HepG2 (cell line): ENCODE measurements around the gene ZNF865. TPM values are rescaled to one million over a fixed set of nuclear protein-coding genes. Genes with fewer than 3 reads are reported as not detected.

ENCODE experiments used
- ATAC-seq: fragments of 200-7000 bp; cut with Tn5 transposase; 3 replicates; pipeline ENCODE4 v1.9.1; 2020; ENCODE audit warnings: mild to moderate bottlenecking, moderate library complexity
- BruUV-seq: library from RNA; stranded (reverse); fragments of 400-500 nt; replicated peaks from 2 replicates; lab custom pipeline; 2021; lab: Mats Ljungman, UMichigan
- CTCF ChIA-PET: fragments of 300-600 bp; formaldehyde crosslinking; extraction: SDS; loops from one replicate; lab custom pipeline; 2021; ENCODE audit warnings: low total read pairs, inconsistent platforms, low intra/inter-chr PET ratio; lab: Yijun Ruan, JAX
- POLR2A ChIA-PET: fragments of 350-600 bp; sonication (Branson Sonifier 250); formaldehyde crosslinking; loops from one replicate; lab custom pipeline; 2020; ENCODE audit warnings: antibody characterized with exemption, inconsistent platforms; lab: Yijun Ruan, JAX
- DNase-seq: peaks from one replicate; pipeline ENCODE4 v3.0.0-alpha.2; 2015; ENCODE audit warnings: low spot score
- FAIRE-seq: peaks from 3 replicates; lab custom pipeline; 2011; peaks lifted over from hg19 to GRCh38; lab: Jason Lieb, UNC
- H2AFZ ChIP-seq: one replicate; pipeline ENCODE4 v1.6.1; 2011; ENCODE audit warnings: low read length, inconsistent platforms
- H3K27ac ChIP-seq: fragments of 300-600 bp; 3 replicates; pipeline ENCODE4 v1.8.0; 2011; ENCODE audit warnings: mixed run types, mild to moderate bottlenecking, mixed read lengths, low read length, inconsistent platforms; ENCODE audit not compliant: insufficient read depth; ENCODE audit errors: extremely low read length
- H3K27me3 ChIP-seq, 2 experiments: fragments of 200-600 bp in 1 of 2; 2 replicates in 1 of 2; 3 replicates in 1 of 2; pipeline versions ENCODE4 v1.6.0 to v1.8.0; 2011; ENCODE audit warnings: low read length in 2 of 2, mild to moderate bottlenecking in 2 of 2, moderate library complexity in 2 of 2, inconsistent platforms in 1 of 2; ENCODE audit not compliant: insufficient read depth in 2 of 2, control insufficient read depth in 1 of 2
- H3K36me3 ChIP-seq, 2 experiments: fragments of 200-600 bp in 1 of 2; replicated peaks in 1 of 2; 2 replicates in 1 of 2; 3 replicates in 1 of 2; pipeline versions ENCODE4 v1.5.1 to v1.8.0; 2011; ENCODE audit warnings: low read length in 2 of 2, inconsistent platforms in 1 of 2; ENCODE audit not compliant: insufficient read depth in 2 of 2, control insufficient read depth in 1 of 2
- H3K4me1 ChIP-seq: 2 replicates; pipeline ENCODE4 v1.5.1; 2012; ENCODE audit warnings: low read length, inconsistent platforms; ENCODE audit not compliant: insufficient read depth
- H3K4me2 ChIP-seq: 2 replicates; pipeline ENCODE4 v1.6.0; 2011; ENCODE audit warnings: low read depth, low read length, inconsistent platforms
- H3K4me3 ChIP-seq, 3 experiments: fragments of 200-600 bp in 1 of 3; sonication (generic), shearing (Covaris generic) in 1 of 3; replicated peaks in 1 of 3; 2 replicates each; pipeline ENCODE4 v1.5.1; 2011 to 2016; ENCODE audit warnings: low read length in 3 of 3, inconsistent platforms in 2 of 3, low read depth in 2 of 3, mild to moderate bottlenecking in 2 of 3, control low read depth in 1 of 3, mixed read lengths in 1 of 3; ENCODE audit not compliant: insufficient read depth in 1 of 3
- H3K79me2 ChIP-seq: one replicate; pipeline ENCODE4 v1.6.1; 2011; ENCODE audit warnings: low read length, inconsistent platforms; ENCODE audit not compliant: insufficient read depth
- H3K9ac ChIP-seq: 2 replicates; pipeline ENCODE4 v1.6.0; 2011; ENCODE audit warnings: mild to moderate bottlenecking, low read depth, low read length, inconsistent platforms; ENCODE audit not compliant: insufficient read depth
- H3K9me3 ChIP-seq: 2 replicates; pipeline ENCODE4 v1.5.1; 2012; ENCODE audit warnings: mild to moderate bottlenecking, low read length
- H4K20me1 ChIP-seq: 2 replicates; pipeline ENCODE4 v1.6.0; 2011; ENCODE audit warnings: inconsistent platforms, mild to moderate bottlenecking, low read length, moderate library complexity; ENCODE audit not compliant: insufficient read depth
- EHMT2 ChIP-seq: fragments of 200-600 bp; sonication (generic); IDR thresholded peaks from 2 replicates; pipeline ENCODE4 v1.7.0; 2017; ENCODE audit warnings: antibody characterized with exemption, low read depth, low read length, borderline replicate concordance
- ELF1 ChIP-seq: sonication (generic); formaldehyde crosslinking; IDR thresholded peaks from 2 replicates; pipeline ENCODE4 v1.4.0; 2020; ENCODE audit warnings: missing genetic modification reagents
- FOXK1 ChIP-seq: sonication (generic); formaldehyde crosslinking; IDR thresholded peaks from 2 replicates; pipeline ENCODE4 v1.4.0; 2020; ENCODE audit warnings: low read depth, missing genetic modification reagents, borderline replicate concordance
- KLF12 ChIP-seq: sonication (generic); formaldehyde crosslinking; IDR thresholded peaks from 2 replicates; pipeline ENCODE4 v1.4.0; 2020; ENCODE audit warnings: missing genetic modification reagents, borderline replicate concordance
- KLF13 ChIP-seq: sonication (generic); formaldehyde crosslinking; IDR thresholded peaks from 2 replicates; pipeline ENCODE4 v1.4.0; 2020; ENCODE audit warnings: mild to moderate bottlenecking, missing genetic modification reagents
- MTA1 ChIP-seq: sonication (generic); formaldehyde crosslinking; IDR thresholded peaks from 2 replicates; pipeline ENCODE4 v1.4.0; 2020; ENCODE audit warnings: missing genetic modification reagents, mild to moderate bottlenecking, borderline replicate concordance
- NFYC ChIP-seq: IDR thresholded peaks from 2 replicates; pipeline ENCODE4 v1.6.1; 2016; ENCODE audit warnings: missing genetic modification reagents, missing compliant biosample characterization
- RAD51 ChIP-seq: fragments of 450-650 bp; IDR thresholded peaks from 2 replicates; pipeline ENCODE4 v1.6.1; 2016; ENCODE audit warnings: borderline replicate concordance
- RFXANK ChIP-seq: IDR thresholded peaks from 2 replicates; pipeline ENCODE4 v1.6.1; 2016
- ZFP41 ChIP-seq: sonication (generic); formaldehyde crosslinking; IDR thresholded peaks from 2 replicates; pipeline ENCODE4 v1.4.0; 2020; ENCODE audit warnings: mild to moderate bottlenecking, missing genetic modification reagents, borderline replicate concordance
- ZFX ChIP-seq: sonication (generic); formaldehyde crosslinking; IDR thresholded peaks from 2 replicates; pipeline ENCODE4 v1.4.0; 2020; ENCODE audit warnings: mild to moderate bottlenecking, low read depth, missing genetic modification reagents, moderate library complexity
- ZNF333 ChIP-seq: sonication (generic); formaldehyde crosslinking; IDR thresholded peaks from 2 replicates; pipeline ENCODE4 v1.4.0; 2020; ENCODE audit warnings: mild to moderate bottlenecking, missing genetic modification reagents, borderline replicate concordance
- ZNF572 ChIP-seq: sonication (generic); formaldehyde crosslinking; IDR thresholded peaks from 2 replicates; pipeline ENCODE4 v1.5.1; 2020; ENCODE audit warnings: mild to moderate bottlenecking, missing genetic modification reagents
- ZNF605 ChIP-seq: sonication (generic); formaldehyde crosslinking; IDR thresholded peaks from 2 replicates; pipeline ENCODE4 v1.8.0; 2022; ENCODE audit warnings: mild to moderate bottlenecking, missing genetic modification reagents
- WGBS: methylation state at CpG from one replicate; pipeline ENCODE4 v1.1.6; 2017; ENCODE audit warnings: low lambda C conversion rate; 5-methylcytosine and 5-hydroxymethylcytosine counted together
- in situ Hi-C: cut with HindIII; loops from 2 replicates; pipeline ENCODE4 v1.10.0; 2017; ENCODE audit warnings: low pct_unique_long_range_greater_than_20kb; ENCODE audit not compliant: extremely low pct_ligation_motif_present
- intact Hi-C: fragments of 100-400 bp; cut with micrococcal nuclease; formaldehyde crosslinking; loops from one replicate; pipeline ENCODE4 v1.10.0; 2022; ENCODE audit not compliant: unreplicated experiment
- polyA plus RNA-seq, 8 experiments: library from polyadenylated mRNA; depleted of rRNA in 3 of 8; stranded (reverse) in 7 of 8; unstranded in 1 of 8; fragments of >200 nt; fragmentation: Illumina TruSeq in 4 of 8; extraction: Trizol in 4 of 8; gene quantifications; 2 replicates each; pipeline versions ENCODE4 v1.2.1 to v1.2.3, GENCODE V29; 2011 to 2016; ENCODE audit warnings: low read depth in 4 of 8, missing spikeins in 1 of 8, mixed read lengths in 1 of 8; ENCODE audit not compliant: insufficient read depth in 1 of 8
- total RNA-seq, 5 experiments: library from RNA; depleted of rRNA; stranded (reverse); fragments of >200 nt; fragmentation: Illumina TruSeq; extraction: Trizol; gene quantifications; 2 replicates each; pipeline ENCODE4 v1.2.3, GENCODE V29; 2016; ENCODE audit warnings: low read depth in 1 of 5
- TF ChIP-seq, protein P1 (sequence below): sonication (generic); formaldehyde crosslinking; IDR thresholded peaks from 2 replicates; pipeline ENCODE4 v1.5.0; 2020; ENCODE audit warnings: missing genetic modification reagents
- TF ChIP-seq, protein P2 (sequence below): IDR thresholded peaks from 2 replicates; pipeline ENCODE4 v1.6.1; 2016
- TF ChIP-seq, protein P3 (sequence below): sonication (generic); formaldehyde crosslinking; IDR thresholded peaks from 2 replicates; pipeline ENCODE4 v1.8.0; 2022; ENCODE audit warnings: mild to moderate bottlenecking, missing genetic modification reagents, moderate library complexity
- TF ChIP-seq, protein P4 (sequence below): sonication (generic); formaldehyde crosslinking; IDR thresholded peaks from 2 replicates; pipeline ENCODE4 v1.5.1; 2020; ENCODE audit warnings: missing genetic modification reagents, mild to moderate bottlenecking, borderline replicate concordance

ZNF865 gene
- total and polyA plus RNA-seq, 2 of the 13 experiments (the other 11 are each of a cell fraction or from before 2014, with no cell fraction given) = 0.93 to 1.0 TPM

DNA sequence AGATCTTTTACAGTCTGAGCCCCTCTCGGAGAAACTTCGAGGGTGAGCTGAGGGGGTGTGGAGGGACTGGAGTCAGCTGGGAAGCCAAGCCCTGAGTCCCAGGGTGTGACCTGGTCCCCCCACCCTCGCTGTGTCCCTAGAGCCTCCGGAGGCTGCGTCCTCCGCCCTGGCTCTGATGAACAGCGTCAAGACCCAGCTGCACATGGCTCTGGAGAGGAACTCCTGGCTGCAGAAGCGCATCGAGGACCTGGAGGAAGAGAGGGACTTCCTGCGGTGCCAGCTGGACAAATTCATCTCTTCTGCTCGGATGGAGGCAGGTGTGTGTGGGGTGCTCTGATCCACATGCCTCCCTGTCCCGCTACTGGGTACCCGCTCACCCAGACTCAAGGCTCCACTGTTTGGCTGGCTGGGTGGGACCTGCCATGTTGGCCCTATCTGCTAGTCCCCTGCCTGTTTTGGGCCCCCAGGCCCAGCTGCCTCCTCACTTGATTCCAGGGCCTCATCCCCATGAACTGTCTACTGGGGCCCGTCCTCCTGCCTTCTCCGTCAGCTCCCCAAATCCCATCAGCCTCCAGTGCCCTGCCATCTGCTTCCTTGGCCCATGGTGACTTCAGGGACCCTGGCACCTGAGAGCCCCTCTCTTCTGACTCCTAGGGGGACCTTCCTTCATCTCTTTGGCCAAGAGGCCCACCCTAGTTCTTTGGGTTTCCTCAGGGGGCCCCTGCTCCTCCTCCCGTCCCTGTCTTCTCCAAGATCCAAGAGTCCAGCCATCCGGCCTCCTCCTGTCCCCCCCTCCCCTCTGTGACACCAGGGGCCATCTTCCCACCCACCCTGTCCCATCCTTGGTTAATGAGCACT lies 44.0 kb downstream of the ZNF865 start (continued):
- no peak for TF ChIP-seq ZNF572 (CRISPR knock-in tag)
- TF ChIP-seq ZFP41 = no peak
- no peak for TF ChIP-seq ELF1 (CRISPR knock-in tag)
- TF ChIP-seq RAD51 = no peak
- TF ChIP-seq MTA1 = no peak
- TF ChIP-seq, protein P1, sequence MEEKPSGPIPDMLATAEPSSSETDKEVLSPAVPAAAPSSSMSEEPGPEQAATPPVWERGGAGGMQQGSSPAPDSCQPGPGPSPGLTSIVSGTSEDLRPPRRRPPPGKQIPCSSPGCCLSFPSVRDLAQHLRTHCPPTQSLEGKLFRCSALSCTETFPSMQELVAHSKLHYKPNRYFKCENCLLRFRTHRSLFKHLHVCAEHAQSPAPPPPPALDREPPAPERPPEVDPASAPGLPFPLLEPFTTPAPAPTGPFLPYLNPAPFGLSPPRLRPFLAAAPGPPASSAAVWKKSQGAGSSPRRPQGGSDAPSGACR = no peak
- no peak for TF ChIP-seq ZNF605 (CRISPR knock-in tag)
- TF ChIP-seq RFXANK (CRISPR knock-in tag) = no peak
- TF ChIP-seq KLF12 (CRISPR knock-in tag) = no peak
- TF ChIP-seq, all 625 proteins: peak for 0

DNA sequence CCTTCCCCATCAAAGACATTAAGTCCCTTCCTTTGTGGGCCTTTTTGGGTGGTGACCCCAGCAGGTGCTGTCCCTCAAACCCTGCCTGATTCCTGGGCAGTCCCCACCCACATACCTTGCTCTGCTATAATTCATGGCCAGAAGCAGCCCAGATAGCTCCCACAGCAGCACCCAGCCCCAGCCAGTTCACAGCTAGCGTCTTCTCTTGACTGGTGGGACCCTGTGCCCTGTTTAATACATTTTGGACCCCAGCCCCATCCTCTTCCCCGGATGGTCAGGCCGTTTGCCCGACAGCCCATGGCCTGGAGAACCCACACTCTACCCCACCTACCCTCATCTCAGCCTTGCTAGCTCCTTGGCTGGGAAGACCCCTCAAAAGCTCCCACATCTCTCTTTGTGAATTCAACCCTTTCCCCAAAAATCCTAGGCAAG lies 44.7 kb downstream of the ZNF865 start:
- H3K9ac ChIP-seq = no peak overlapping the region
- no peak overlapping the region for H3K27ac ChIP-seq
- H3K27me3 ChIP-seq = no peaks in the 10 kb centered on the region; a peak in 1 of 5 replicates
- no TSS peak for BruUV-seq
- no peak overlapping the region for H3K4me2 ChIP-seq
- H3K4me1 ChIP-seq = peaks cover 35% of the 10 kb centered on the region
- POLR2A ChIA-PET = interaction anchor here (0.6 kb wide), 1 partner anchor 9 kb away, joined by 3 read pairs; the partner anchor contains the start of gene ZNF580
- no peaks in the 10 kb centered on the region for H3K9me3 ChIP-seq
- FAIRE-seq (no peak), ATAC-seq (no peak), DNase-seq (no peak)
- H4K20me1 ChIP-seq = 0 out of 2 replicates have a peak, but pooled peaks cover 2% of the 10 kb centered on the region
- CTCF ChIA-PET = no interaction called here
- peaks cover 0 to 4% of the 10 kb centered on the region in 2 experiments; a peak in 2 of 5 replicates for H3K36me3 ChIP-seq
- WGBS = 94% methylated on average over 4 of the region's 4 CpGs
- intact Hi-C loops = no loop called here
- in situ Hi-C loops = no loop called here
- H3K4me3 ChIP-seq = no peak overlapping the region
- H2AFZ ChIP-seq = no peak overlapping the region
- peaks cover 11% of the 10 kb centered on the region for H3K79me2 ChIP-seq
- TF ChIP-seq KLF13 (CRISPR knock-in tag) (no peak), ZFX (CRISPR knock-in tag) (no peak), FOXK1 (no peak), ZNF333 (CRISPR knock-in tag) (no peak), NFYC (no peak), EHMT2 (no peak)
- TF ChIP-seq, protein P2, sequence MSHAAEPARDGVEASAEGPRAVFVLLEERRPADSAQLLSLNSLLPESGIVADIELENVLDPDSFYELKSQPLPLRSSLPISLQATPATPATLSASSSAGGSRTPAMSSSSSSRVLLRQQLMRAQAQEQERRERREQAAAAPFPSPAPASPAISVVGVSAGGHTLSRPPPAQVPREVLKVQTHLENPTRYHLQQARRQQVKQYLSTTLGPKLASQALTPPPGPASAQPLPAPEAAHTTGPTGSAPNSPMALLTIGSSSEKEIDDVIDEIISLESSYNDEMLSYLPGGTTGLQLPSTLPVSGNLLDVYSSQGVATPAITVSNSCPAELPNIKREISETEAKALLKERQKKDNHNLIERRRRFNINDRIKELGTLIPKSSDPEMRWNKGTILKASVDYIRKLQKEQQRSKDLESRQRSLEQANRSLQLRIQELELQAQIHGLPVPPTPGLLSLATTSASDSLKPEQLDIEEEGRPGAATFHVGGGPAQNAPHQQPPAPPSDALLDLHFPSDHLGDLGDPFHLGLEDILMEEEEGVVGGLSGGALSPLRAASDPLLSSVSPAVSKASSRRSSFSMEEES (CRISPR knock-in tag) = no peak
- TF ChIP-seq, protein P3, sequence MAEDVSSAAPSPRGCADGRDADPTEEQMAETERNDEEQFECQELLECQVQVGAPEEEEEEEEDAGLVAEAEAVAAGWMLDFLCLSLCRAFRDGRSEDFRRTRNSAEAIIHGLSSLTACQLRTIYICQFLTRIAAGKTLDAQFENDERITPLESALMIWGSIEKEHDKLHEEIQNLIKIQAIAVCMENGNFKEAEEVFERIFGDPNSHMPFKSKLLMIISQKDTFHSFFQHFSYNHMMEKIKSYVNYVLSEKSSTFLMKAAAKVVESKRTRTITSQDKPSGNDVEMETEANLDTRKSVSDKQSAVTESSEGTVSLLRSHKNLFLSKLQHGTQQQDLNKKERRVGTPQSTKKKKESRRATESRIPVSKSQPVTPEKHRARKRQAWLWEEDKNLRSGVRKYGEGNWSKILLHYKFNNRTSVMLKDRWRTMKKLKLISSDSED (CRISPR knock-in tag) = no peak
- TF ChIP-seq, protein P1 = no peak
- TF ChIP-seq, protein P4, sequence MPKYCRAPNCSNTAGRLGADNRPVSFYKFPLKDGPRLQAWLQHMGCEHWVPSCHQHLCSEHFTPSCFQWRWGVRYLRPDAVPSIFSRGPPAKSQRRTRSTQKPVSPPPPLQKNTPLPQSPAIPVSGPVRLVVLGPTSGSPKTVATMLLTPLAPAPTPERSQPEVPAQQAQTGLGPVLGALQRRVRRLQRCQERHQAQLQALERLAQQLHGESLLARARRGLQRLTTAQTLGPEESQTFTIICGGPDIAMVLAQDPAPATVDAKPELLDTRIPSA = no peak
